ENCODE results near the gene TMEM132C.

The TMEM132C gene

GRCh38 chr12:128312661-128313060 is 45.7 kb downstream of the TMEM132C start:
- no peaks in the 10 kb centered on the region for H3K27me3 ChIP-seq (replicated peaks)
- DNase-seq, result no peak
- in situ Hi-C loops (cut with HindIII; ENCODE audit: low pct_ligation_motif_present, low sequenced_read_pairs), result no loop called here
- no peak for TF ChIP-seq CTCF (IDR thresholded peaks at IDR 0.05; ENCODE audit: low read depth, low read length, missing control alignments)
- no peak overlapping the region for H3K27ac ChIP-seq
- H3K36me3 ChIP-seq (replicated peaks), result no peaks in the 10 kb centered on the region
- no peak overlapping the region for H3K4me3 ChIP-seq (ENCODE audit: low read depth, low read length)

DNA sequence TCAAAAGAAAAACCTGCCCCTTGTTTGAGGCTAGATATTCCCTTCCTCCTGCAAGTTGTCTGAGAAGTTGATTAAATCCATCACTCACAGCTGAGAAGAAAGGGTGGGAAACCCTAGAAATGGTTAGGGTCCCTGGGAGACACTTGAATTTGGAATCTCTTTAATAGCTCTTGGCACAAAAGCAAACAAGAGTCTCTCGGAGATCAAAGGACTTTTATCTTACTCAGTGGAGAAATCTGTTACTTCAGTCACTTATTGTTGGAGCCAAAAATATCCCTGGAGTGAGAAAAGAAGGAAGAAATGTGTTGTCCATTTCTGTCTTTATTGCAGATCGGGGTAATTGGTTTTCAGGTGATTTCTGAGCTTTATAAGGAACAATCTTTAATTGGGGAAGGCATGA is 47.0 kb downstream of the TMEM132C start:
- no peak overlapping the region for H3K27ac ChIP-seq
- DNase-seq, result no peak
- in situ Hi-C loops (cut with HindIII; ENCODE audit: low pct_ligation_motif_present, low sequenced_read_pairs), result no loop called here
- H3K36me3 ChIP-seq (replicated peaks), result no peaks in the 10 kb centered on the region
- no peak overlapping the region for H3K4me3 ChIP-seq (ENCODE audit: low read depth, low read length)
- no peak for TF ChIP-seq CTCF (IDR thresholded peaks at IDR 0.05; ENCODE audit: low read depth, low read length, missing control alignments)
- H3K27me3 ChIP-seq (replicated peaks), result no peaks in the 10 kb centered on the region

- H3K36me3 ChIP-seq (replicated peaks), result no peaks in the 10 kb centered on the region
- in situ Hi-C loops (cut with HindIII; ENCODE audit: low pct_ligation_motif_present, low sequenced_read_pairs), result no loop called here
- no peak for TF ChIP-seq CTCF (IDR thresholded peaks at IDR 0.05; ENCODE audit: low read depth, low read length, missing control alignments)
- H3K27me3 ChIP-seq (replicated peaks), result no peaks in the 10 kb centered on the region
- no peak for DNase-seq
- no peak overlapping the region for H3K27ac ChIP-seq
- no peak overlapping the region for H3K4me3 ChIP-seq (ENCODE audit: low read depth, low read length)
These were observed 47.6 kb downstream of the TMEM132C start for GRCh38 chr12:128314611-128315010.

DNA sequence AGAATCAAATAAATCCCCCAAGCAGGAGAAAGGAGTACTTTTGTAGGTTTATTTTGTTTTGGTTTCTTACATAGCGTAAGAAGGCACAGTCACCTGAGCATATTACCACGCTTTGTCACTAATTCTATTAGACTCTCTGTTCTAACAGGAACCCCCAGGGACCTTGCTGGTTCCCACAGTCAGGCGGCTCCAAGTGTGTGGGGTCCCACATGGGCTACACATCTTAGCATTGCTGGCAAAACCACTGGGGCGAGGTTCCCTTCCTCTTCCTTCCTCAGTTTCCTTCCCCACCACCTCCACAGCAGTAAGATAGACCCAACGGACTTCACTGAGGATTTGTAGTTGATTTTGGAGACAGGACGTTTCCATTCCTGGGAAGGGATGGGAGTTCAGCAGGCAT is 49.1 kb downstream of the TMEM132C start:
- no peak overlapping the region for H3K27ac ChIP-seq
- no peaks in the 10 kb centered on the region for H3K27me3 ChIP-seq (replicated peaks)
- in situ Hi-C loops (cut with HindIII; ENCODE audit: low pct_ligation_motif_present, low sequenced_read_pairs), result no loop called here
- H3K4me3 ChIP-seq (ENCODE audit: low read depth, low read length), result no peak overlapping the region
- no peaks in the 10 kb centered on the region for H3K36me3 ChIP-seq (replicated peaks)
- TF ChIP-seq CTCF (IDR thresholded peaks at IDR 0.05; ENCODE audit: low read depth, low read length, missing control alignments), result no peak
- DNase-seq, result no peak

- in situ Hi-C loops (cut with HindIII; ENCODE audit: low pct_ligation_motif_present, low sequenced_read_pairs), result no loop called here
- no peak overlapping the region for H3K4me3 ChIP-seq (ENCODE audit: low read depth, low read length)
- no peak for DNase-seq
- TF ChIP-seq CTCF (IDR thresholded peaks at IDR 0.05; ENCODE audit: low read depth, low read length, missing control alignments), result no peak
- no peaks in the 10 kb centered on the region for H3K27me3 ChIP-seq (replicated peaks)
- H3K36me3 ChIP-seq (replicated peaks), result no peaks in the 10 kb centered on the region
- no peak overlapping the region for H3K27ac ChIP-seq
These were observed 50.1 kb downstream of the TMEM132C start for GRCh38 chr12:128316973-128317526.

DNA sequence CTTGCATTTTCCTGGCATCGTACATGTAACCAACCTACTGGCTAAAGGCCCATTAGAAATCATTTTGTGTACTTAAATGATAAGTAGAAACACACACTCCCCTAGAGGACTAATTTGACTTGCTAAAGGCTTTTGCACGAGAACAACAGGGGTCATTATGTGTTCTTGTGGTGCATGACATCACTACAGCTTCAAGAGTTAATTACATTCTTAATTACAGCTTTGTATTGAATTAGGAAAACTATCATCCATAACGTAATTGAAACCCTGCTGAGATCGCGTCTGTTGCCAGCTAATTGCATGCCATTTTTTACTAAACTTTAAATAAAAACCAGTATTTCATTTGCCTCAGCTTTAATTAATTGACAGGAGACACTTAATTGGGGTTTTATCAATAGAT is 51.4 kb downstream of the TMEM132C start:
- no peak for DNase-seq
- no peak overlapping the region for H3K27ac ChIP-seq
- no peaks in the 10 kb centered on the region for H3K36me3 ChIP-seq (replicated peaks)
- H3K27me3 ChIP-seq (replicated peaks), result no peaks in the 10 kb centered on the region
- in situ Hi-C loops (cut with HindIII; ENCODE audit: low pct_ligation_motif_present, low sequenced_read_pairs), result no loop called here
- TF ChIP-seq CTCF (IDR thresholded peaks at IDR 0.05; ENCODE audit: low read depth, low read length, missing control alignments), result no peak
- no peak overlapping the region for H3K4me3 ChIP-seq (ENCODE audit: low read depth, low read length)

All from brain microvascular endothelial cell (primary cell).